Activated CD8-positive, alpha-beta memory T cell treated with anti-CD3 and anti-CD28 coated beads for 36 hours (primary cell): Measurements from ENCODE around the gene NDUFS1. TPM values are rescaled to one million over a fixed set of nuclear protein-coding genes. Genes with fewer than 3 reads are reported as not detected.
"Not testable (repeated sequence)": the region's sequence is repeated elsewhere in the genome, so short reads cannot be mapped to it uniquely, and the experiment has no call there.

Source experiments
- CTCF ChIA-PET: fragments of 350-600 bp; sonication (Branson Sonifier 250); formaldehyde crosslinking; loops from one replicate; lab custom pipeline; 2021; ENCODE audit warnings: antibody characterized with exemption; lab: Charles Lee
- POLR2A ChIA-PET: fragments of 350-600 bp; sonication (Branson Sonifier 250); formaldehyde crosslinking; loops from one replicate; lab custom pipeline; 2021; ENCODE audit warnings: antibody characterized with exemption; lab: Charles Lee
- total RNA-seq, 2 experiments: library from RNA; stranded (reverse); gene quantifications; one replicate each; pipeline ENCODE4 v1.2.3, GENCODE V29; 2021

Gene NDUFS1
- total RNA-seq, 2 experiments from 2014 or later: 96.4 to 101 TPM

- ChIA-PET CTCF (no interaction called here), POLR2A (no interaction called here)
Observed at GRCh38 chr2:206112846-206113547, 46.2 kb downstream of the NDUFS1 start.

GRCh38 chr2:206112108-206112507, 47.1 kb downstream of the NDUFS1 start:
- ChIA-PET CTCF (no interaction called here), POLR2A (no interaction called here)

- CTCF ChIA-PET: no interaction called here
- POLR2A ChIA-PET: no interaction called here
Observed at GRCh38 chr2:206108713-206109112, 50.5 kb downstream of the NDUFS1 start.

- CTCF ChIA-PET: no interaction called here
- POLR2A ChIA-PET: no interaction called here
Observed at GRCh38 chr2:206105541-206105940, 53.7 kb downstream of the NDUFS1 start.

- POLR2A ChIA-PET: no interaction called here
- CTCF ChIA-PET: no interaction called here
Observed at GRCh38 chr2:206105038-206105437, 54.2 kb downstream of the NDUFS1 start.

GRCh38 chr2:206098872-206099271, 60.4 kb downstream of the NDUFS1 start:
- CTCF ChIA-PET, POLR2A ChIA-PET: not testable (repeated sequence)

- ChIA-PET CTCF (no interaction called here), POLR2A (no interaction called here)
Observed at GRCh38 chr2:206098471-206098870, 60.8 kb downstream of the NDUFS1 start.

- POLR2A ChIA-PET: no interaction called here
- CTCF ChIA-PET: no interaction called here
Observed at GRCh38 chr2:206096876-206097275, 62.4 kb downstream of the NDUFS1 start.

- CTCF ChIA-PET: no interaction called here
- POLR2A ChIA-PET: no interaction called here
Observed at GRCh38 chr2:206095536-206096332, 63.5 kb downstream of the NDUFS1 start.

- POLR2A ChIA-PET: no interaction called here
- CTCF ChIA-PET: no interaction called here
Observed at GRCh38 chr2:206092297-206092696, 66.9 kb downstream of the NDUFS1 start.

GRCh38 chr2:206088248-206088647, 71.0 kb downstream of the NDUFS1 start:
- CTCF ChIA-PET: interaction anchor here (0.6 kb wide), 1 partner anchor 465 kb away, joined by 4 read pairs; no protein-coding TSS in a partner anchor
- POLR2A ChIA-PET: interaction anchor here (1.4 kb wide), 1 partner anchor 72 kb away, joined by 3 read pairs; no protein-coding TSS in a partner anchor

- ChIA-PET CTCF (no interaction called here), POLR2A (interaction anchor here (1.0 to 1.3 kb wide), 2 partner anchors 13 to 74 kb away, joined by 3 to 5 read pairs; no protein-coding TSS in a partner anchor)
Observed at GRCh38 chr2:206086716-206087350, 72.4 kb downstream of the NDUFS1 start.

GRCh38 chr2:206085742-206086445, 73.3 kb downstream of the NDUFS1 start, which contains the start of gene INO80D:
Gene INO80D (minus strand): TSS chr2:206086174. CDS start chr2:206063016, 23,158 bp downstream.
- CTCF ChIA-PET: no interaction called here
- POLR2A ChIA-PET: interaction anchor here (0.7 to 1.3 kb wide), 6 partner anchors 9 to 186 kb away, joined by 3 to 6 read pairs (median 3); partner anchors contain the start of gene EEF1B2

GRCh38 chr2:206084870-206085741, 74.1 kb downstream of the NDUFS1 start:
- CTCF ChIA-PET: interaction anchor here (1.0 kb wide), 1 partner anchor 53 kb away, joined by 4 read pairs; no protein-coding TSS in a partner anchor

GRCh38 chr2:206084439-206084869, 74.8 kb downstream of the NDUFS1 start:
- POLR2A ChIA-PET: no interaction called here

More at GRCh38 chr2:206084870-206085741, 74.1 kb downstream of the NDUFS1 start:
- POLR2A ChIA-PET: interaction anchor here (0.7 to 1.3 kb wide), 4 partner anchors 8 to 86 kb away, joined by 3 to 6 read pairs (median 4); partner anchors contain the start of gene EEF1B2

GRCh38 chr2:206083602-206084438, 75.4 kb downstream of the NDUFS1 start:
- CTCF ChIA-PET: interaction anchor here (1.0 kb wide), 1 partner anchor 52 kb away, joined by 4 read pairs; no protein-coding TSS in a partner anchor
- POLR2A ChIA-PET: interaction anchor here (0.6 kb wide), 2 partner anchors 390 to 1941 kb away, joined by 4 to 5 read pairs; partner anchors contain the start of gene PLEKHM3

More at GRCh38 chr2:206084439-206084869, 74.8 kb downstream of the NDUFS1 start:
- CTCF ChIA-PET: interaction anchor here (1.0 kb wide), 1 partner anchor 52 kb away, joined by 4 read pairs; no protein-coding TSS in a partner anchor
